TTC549 (cell line): ENCODE measurements around the gene ONECUT2.

ENCODE experiments used
- FAIRE-seq: peaks from 2 replicates; lab custom pipeline; 2012; peaks lifted over from hg19 to GRCh38; lab: Jason Lieb, UNC

ONECUT2 gene

DNA sequence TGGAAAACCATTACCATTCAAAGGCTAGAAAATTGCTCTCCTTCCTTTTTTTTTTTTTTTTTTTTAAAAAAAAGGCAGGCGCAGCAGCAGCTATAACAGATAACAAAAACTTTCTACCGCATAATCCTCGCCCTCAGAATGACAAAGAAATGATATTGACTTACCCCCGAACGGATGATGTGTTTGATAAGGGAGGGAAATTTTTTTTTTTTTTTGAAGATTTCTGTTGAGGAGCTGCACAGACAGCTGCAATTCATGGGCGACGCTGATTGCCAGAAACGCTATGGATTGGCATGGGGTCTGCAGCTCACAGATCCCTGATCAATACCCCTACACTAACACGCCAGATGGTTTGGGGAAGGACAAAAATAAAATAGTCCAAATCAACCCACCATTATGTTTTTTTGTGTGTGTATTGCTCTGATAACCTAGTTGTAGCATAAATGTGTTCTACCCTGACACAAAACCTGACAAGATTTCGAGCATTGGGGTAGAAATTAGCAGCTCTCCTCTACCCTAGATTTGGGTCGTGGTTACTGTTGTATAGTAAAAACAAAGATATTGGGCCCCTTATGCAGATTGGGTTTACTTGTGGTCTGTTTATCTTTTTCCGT, 3.6 kb upstream of the ONECUT2 start:
- no peak for FAIRE-seq

DNA sequence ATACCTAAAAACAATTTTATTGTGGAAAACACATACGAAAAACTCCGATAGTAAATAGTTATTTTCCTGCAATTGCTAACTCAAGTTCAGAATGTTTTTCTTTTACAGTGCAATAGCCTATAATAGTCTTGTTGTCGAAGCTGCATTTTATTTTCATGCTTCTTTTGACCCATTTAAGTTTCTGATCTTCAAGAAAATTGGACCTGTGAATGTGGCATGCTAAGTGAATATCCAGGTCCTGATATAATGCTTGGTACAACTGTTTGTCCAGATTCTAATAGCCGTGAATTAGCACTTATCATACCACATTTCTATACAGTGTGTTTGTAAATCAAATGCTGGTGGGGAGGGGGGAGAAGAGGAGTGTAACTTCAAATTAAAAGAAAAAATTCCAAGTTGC, 3.0 kb upstream of the ONECUT2 start:
- FAIRE-seq, result no peak

DNA sequence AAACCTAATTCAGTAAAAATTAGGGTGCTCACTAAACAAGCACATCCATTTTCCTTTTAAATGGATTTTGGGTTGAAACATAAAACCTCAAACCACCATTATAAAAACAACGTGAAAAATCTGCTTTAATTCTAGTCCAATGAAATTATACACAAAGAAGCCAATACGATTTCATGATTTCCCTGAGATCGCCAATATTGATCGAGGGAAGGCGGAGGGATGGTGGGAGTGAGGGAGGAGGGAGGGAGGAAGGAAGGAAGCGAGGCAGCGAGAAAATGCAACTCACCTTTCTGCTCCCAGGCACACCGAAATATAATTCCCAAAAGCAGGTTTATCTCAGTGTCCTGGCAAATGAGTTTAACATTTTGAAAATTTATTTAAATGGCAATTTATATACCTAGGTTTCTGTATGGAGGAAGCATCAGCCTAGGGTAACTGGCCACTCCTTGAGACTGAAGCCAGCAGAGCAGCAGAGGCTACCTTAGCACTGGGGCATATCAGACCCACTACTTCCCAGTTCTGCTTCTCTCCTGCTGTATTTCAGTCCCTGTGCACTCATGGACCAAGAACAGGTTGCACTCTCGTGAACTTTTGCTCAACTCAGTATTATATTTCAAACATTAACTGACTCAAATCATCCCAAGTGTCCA, 2.3 kb upstream of the ONECUT2 start:
- no peak for FAIRE-seq

DNA sequence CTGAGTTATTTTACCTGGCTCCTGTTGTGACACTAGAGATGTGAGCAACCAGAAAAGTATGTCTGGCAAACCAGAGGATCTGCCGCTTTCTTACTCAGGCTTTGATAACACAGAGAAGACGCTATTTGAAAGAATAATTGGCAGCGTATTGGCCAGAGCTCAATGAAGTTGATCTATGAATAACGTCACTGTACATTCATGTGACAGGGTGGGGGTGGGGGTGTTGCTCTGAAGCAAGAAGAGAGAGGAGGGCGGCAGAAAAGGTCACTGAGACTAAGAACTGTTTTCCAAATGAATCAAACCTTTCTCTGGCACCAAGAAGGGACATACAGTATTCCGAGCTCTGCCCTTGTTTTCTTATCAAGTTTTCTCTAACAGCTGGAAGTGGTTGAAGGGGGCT, 1.7 kb upstream of the ONECUT2 start:
- no peak for FAIRE-seq

DNA sequence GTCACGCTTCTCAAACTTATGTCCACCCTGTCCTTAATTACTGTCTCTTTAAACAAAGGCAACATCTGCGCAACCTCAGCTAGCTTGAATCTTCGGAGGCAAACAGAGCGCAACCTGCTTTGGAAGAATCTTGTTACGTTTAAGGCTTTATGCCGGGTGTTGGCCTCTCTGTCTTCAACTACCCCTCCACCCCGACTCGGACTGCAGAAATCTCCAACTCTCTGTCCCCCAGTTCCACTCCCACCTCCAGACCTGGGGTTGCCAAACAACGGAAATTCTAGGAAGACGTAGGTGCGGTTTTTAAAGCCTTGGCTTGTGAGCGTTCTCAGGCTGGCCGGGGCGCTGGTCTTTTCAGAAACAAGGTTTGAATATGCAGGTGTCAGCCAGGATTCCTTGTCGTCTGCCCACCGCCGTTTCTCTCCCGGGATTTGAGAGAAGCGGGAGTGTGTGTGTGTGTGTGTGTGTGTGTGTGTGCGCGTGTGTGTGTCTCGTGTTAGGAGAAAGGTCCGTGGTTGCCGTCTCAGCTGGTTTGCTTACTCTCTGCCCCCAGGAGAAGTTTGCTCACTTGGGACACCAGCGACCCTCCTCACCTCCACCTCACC, 1.1 kb upstream of the ONECUT2 start:
- FAIRE-seq, result no peak

DNA sequence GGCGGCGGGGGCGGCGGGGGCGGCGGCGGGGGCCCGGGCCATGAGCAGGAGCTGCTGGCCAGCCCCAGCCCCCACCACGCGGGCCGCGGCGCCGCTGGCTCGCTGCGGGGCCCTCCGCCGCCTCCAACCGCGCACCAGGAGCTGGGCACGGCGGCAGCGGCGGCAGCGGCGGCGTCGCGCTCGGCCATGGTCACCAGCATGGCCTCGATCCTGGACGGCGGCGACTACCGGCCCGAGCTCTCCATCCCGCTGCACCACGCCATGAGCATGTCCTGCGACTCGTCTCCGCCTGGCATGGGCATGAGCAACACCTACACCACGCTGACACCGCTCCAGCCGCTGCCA, 644 bp downstream of the ONECUT2 start:
- no peak for FAIRE-seq

DNA sequence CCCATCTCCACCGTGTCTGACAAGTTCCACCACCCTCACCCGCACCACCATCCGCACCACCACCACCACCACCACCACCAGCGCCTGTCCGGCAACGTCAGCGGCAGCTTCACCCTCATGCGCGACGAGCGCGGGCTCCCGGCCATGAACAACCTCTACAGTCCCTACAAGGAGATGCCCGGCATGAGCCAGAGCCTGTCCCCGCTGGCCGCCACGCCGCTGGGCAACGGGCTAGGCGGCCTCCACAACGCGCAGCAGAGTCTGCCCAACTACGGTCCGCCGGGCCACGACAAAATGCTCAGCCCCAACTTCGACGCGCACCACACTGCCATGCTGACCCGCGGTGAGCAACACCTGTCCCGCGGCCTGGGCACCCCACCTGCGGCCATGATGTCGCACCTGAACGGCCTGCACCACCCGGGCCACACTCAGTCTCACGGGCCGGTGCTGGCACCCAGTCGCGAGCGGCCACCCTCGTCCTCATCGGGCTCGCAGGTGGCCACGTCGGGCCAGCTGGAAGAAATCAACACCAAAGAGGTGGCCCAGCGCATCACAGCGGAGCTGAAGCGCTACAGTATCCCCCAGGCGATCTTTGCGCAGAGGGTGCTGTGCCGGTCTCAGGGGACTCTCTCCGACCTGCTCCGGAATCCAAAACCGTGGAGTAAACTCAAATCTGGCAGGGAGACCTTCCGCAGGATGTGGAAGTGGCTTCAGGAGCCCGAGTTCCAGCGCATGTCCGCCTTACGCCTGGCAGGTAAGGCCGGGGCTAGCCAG, 1.2 kb downstream of the ONECUT2 start:
- FAIRE-seq, result no peak

DNA sequence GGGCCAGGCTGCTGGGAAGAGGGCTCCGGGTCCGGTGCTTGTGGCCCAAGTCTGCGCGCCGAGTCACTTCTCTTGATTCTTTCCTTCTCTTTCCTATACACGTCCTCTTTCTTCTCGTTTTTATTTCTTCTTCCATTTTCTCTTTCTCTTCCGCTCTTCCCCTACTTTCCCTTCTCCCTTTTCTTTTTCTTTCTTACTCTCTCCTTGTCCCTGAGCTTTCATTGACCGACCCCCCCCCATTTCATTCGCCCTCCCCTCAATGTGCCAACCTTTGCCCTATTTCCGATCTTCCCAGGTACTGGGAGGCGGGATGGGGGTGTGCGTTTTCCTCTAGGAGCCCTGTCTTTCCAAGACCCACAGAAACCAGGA, 1.8 kb downstream of the ONECUT2 start:
- FAIRE-seq, result no peak

DNA sequence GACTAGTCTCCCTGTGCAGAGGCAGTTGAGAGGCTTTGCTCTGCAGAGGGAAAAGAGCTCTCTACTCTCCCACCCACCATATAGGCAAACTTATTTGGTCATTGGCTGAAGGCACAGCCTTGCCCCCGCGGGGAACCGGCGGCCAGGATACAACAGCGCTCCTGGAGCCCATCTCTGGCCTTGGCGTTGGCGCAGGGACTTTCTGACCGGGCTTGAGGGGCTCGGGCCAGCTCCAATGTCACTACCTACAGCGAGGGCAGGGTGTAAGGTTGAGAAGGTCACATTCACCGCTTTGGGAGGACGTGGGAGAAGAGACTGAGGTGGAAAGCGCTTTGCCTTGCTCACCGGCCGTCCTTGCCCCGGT, 2.2 kb downstream of the ONECUT2 start:
- FAIRE-seq, result no peak

DNA sequence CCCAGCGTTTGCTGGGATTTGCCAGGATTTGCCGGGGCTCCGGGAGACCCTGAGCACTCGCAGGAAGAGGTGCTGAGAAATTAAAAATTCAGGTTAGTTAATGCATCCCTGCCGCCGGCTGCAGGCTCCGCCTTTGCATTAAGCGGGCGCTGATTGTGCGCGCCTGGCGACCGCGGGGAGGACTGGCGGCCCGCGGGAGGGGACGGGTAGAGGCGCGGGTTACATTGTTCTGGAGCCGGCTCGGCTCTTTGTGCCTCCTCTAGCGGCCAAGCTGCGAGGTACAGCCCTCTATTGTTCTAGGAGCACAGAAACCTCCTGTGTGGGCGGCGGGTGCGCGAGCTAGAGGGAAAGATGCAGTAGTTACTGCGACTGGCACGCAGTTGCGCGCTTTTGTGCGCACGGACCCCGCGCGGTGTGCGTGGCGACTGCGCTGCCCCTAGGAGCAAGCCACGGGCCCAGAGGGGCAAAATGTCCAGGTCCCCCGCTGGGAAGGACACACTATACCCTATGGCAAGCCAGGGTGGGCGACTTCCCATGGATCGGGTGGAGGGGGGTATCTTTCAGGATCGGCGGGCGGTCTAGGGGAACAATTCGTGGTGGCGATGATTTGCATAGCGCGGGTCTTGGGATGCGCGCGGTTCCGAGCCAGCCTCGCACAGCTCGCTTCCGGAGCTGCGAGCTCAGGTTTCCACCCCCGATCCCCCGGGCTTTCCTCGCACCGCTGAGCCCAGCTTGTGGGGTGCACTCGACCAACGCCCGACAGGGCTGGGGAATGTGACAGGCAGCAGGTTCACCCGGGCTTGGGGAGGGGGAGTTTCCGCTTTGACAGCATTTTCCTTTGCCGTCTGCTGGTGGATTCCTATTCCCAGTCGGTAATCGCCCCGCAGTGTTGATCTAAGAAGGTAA, 2.8 kb downstream of the ONECUT2 start:
- FAIRE-seq, result no peak

DNA sequence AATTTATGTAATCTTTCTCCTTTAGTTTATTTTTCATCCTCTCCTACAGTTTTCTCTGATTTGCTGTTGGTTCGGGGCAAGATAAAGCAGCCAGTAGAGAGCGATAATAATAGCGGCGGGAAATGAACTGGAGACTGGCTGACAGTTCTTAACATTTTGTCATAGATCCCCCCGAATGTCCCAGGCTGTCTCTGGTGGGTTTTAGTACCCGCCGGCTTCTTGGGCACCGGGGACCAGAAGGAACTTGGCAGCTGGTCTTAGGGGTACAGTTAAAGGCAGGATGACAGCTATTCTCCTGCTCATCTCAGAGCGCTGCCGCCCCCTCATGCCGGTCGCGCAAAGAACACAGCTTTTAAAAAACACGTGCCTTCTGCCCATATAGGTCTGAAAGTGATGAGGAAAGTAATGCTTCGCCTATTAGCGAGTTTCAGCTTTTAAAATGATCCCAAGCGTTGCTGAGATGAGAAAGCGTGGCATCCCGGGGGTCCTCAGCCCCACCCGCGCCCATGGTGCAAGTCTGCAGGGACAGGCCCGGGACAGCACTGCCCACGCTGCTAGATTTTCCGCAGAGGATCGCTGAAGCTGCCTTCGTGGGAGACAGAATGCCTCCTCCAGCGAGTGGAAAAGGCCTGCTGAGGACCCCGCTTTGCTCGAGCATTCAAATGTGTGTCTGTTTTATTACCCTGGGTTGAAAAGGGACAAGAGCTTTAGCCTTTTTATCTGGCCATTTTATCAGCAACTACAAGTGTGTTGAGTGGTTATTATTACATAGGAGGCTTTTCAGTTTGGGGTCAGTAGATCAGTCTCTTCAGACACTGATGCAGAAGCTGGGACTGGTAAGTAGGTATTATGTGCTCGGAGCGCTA, 3.8 kb downstream of the ONECUT2 start:
- no peak for FAIRE-seq

DNA sequence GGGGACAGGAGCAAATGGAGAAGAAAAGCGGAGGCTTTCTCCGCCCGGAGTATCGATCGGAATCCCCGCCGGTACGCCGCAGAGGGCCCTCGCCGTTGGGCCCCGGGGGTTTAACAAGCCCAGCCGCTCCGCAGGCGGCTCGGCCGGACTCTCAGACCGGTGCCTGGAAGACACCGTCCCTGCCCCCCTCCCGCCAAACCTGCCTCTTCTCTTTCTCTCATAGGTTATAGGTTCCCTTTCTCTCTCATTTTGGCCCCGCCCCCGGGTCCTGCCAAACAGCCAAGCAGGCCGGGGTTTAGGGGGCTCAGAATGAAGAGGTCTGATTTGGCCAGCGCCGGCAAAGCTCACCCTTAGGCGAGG, 4.4 kb downstream of the ONECUT2 start:
- no peak for FAIRE-seq

DNA sequence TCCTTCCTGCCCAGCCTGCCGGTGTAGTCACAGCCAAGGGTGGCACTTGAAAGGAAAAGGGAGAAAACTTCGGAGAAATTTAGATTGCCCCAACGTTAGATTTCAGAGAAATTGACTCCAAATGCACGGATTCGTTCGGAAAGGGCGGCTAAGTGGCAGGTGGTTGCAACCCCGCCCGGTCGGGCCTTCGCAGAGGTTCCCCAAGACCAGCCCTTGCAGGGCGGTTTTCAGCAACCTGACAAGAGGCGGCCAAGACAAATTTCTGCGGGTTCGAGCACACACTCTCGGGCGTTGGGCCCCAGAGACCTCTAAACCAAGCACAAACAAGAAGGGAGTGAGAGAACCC, 4.8 kb downstream of the ONECUT2 start:
- no peak for FAIRE-seq

DNA sequence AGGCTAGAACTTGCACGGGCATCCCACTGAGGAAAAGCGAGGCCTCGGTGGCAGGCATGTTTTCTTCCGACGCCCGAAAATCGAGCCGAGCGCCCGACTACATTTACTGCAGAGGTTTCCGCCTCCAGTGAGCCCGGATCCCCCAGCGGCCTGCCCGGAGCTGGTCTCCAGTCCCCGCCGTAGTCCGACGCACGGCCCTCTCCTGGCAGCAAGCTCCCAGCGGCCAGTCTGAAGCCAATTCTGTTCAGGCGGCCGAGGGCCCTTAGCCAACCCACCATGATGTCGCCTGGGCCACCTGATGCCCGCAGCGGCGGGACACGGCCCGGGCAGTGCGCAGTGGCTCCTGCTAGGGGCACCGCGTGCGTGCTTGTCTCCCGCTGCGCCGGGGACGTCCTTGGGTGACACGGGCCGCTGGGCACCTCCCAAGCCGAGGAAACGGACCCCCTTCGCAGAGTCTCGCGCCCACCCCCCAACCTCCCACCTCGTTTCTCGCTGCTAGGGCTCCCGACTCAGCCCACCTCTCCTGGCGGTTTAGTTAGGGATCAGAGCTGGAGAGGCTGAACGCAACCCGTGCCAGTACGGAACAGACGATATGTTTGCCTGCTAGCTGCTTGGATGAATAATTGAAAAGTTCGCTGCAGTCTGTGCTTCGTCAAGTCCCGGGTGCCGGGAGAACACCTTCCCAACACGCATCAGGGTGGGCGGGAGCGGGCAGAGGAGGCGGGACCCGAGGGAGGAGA, 5.3 kb downstream of the ONECUT2 start:
- FAIRE-seq, result no peak

DNA sequence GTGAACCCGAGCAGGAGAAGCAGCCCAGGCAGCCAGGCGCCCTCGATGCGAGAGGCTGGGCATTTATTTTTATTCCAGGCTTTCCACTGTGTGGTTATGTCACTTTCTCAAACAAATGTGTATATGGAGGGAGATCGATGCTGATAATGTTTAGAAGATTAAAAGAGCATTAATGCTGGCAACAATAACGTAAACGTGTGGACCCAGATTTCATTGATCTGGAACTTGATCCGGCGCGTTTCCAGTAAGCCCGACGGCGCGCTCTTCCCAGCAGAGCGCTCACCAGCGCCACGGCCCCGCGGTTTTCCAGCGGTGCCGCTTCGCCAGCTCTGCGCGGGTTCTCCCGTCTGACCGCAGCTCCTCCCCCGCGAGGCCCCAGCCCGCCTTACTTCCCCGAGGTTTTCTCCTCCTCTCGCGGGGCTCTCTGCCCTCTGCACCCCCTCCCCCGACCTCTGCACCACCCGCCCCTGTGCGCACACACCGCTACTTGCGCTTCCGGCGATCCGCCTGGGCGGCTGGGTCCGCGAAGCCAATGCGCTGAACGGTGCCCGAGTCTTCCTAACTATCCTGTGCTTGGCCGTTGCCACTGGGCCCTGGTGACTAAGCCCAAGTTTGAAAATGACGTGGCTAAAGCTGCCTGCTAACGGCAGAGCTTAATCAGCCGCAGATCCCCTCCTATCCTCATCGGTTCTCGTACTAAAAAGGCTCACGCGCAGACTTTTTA, 6.1 kb downstream of the ONECUT2 start:
- no peak for FAIRE-seq

DNA sequence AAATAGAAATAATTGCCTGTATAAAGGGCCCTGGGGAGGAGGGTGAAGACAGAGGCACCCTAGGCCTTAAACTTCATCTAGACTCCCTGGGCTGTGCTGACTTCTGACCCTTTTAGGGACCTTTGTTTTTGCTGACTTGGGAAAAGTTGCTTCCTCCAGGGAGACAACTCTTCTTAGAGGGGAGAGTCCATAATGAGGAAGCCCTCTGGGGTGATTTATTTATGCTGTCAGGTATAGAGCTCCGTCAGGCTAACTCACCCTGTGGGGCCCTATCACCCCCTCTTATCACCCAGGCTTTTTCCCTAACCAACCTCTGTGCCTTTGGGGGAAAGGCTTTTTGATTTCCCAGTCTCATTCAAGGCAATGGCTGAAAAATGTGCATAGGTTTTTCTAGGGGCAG, 8.1 kb downstream of the ONECUT2 start:
- no peak for FAIRE-seq

DNA sequence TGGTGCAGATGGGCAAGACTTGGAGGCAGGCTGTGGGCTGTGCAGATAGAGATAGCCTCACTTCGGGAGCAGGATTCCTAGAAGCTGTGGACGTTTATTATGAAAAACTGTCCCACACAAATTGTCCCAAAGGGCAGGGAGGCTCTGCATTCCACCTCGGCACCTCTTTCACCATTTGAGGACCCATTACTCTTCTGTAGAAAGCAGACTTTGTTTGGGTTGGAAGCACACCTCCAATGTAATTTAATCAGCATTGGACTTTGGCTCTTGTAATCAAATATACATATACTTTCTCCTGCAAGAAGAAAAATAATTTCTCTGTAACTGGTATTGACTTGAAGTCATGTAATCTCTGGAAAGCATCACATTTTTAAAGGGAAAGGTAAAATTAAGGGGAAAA, 8.5 kb downstream of the ONECUT2 start:
- no peak for FAIRE-seq

DNA sequence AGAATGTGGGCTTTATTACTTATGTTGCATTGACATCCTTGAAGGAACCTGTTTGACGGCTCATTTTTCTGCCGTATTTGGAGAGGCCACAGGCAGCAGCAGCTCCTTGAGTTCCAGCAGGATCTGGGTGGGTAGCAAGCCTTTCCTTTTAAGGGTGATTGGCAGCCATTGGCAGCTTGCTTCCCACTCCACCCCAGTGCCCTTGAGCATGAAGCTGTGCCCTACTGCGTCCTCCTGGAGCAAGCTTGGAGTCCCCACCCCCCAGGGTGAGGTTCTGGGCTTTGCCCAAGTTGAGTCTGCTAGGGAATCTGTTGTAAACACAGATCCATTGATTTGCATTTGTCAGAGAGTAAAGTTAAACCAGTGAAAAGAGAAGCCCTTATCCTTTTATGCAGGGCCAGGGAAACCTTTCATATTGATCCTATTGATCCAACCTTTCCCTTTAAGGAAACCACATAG, 9.2 kb downstream of the ONECUT2 start:
- no peak for FAIRE-seq

DNA sequence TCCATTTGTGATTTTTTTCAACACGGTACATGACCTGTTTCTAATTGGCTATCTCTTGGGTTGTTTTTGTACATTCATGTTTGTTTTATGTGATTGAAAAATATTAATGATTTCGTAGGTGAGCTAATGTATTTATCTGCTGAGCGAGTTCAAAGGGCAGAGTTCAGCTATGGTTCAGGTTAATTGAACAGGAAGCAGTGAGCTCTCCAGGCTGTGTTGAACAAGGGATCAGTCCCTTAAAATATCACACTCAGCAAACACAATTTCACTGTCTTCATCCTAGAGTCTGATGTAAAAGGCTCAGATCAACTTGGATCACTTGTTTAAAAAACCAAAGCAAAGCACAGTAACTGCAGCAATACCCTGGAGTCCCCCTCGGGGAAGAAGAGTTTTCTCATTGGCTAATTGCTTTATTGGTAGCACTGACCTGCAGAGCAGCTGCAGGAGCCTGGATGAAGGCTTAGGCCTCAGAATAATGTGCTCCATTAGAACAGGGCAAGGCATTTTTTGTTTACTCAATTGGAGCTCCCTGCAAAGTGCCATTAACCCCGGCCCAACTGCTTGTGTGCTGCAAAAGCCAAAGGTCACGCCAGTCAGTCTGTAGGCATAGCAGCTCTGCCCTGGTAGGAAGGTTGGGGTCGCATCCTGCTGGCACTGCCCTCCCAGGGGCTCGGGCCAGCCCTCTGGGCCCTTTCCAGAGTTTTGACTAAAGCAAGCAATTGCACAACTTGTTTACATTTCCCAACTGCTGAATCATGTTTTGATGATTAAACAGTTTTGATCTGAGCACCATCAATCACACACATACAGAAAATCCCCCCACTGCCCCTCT, 10.5 kb downstream of the ONECUT2 start:
- no peak for FAIRE-seq
